Esophagus muscularis mucosa (tissue), 4 donors: ENCODE measurements around the gene ZCCHC13. TPM values are rescaled to one million over a fixed set of nuclear protein-coding genes. Genes with fewer than 3 reads are reported as not detected.
"Not testable (repeated sequence)": the region's sequence is repeated elsewhere in the genome, so short reads cannot be mapped to it uniquely, and the experiment has no call there.

ENCODE experiments used
- DNase-seq: peaks from one replicate; pipeline ENCODE4 v3.0.0-alpha.2; 2017; ENCODE audit errors: extremely low spot score
- H3K27ac ChIP-seq, 4 donors: fragments of 200-600 bp; sonication (generic); replicated peaks in 1 of 4; 1 replicate in 3 of 4; 2 replicates in 1 of 4; pipeline ENCODE4 v1.5.1; 2016 to 2019; ENCODE audit warnings: mild to moderate bottlenecking in 1 of 4
- H3K27me3 ChIP-seq, 4 donors: fragments of 200-600 bp; sonication (generic); one replicate each; pipeline versions ENCODE4 v1.5.1 to v1.6.0; 2016 to 2019
- H3K36me3 ChIP-seq, 4 donors: fragments of 200-600 bp; sonication (generic); one replicate each; pipeline ENCODE4 v1.5.1; 2016 to 2019
- H3K4me1 ChIP-seq, 4 donors: fragments of 200-600 bp; sonication (generic); one replicate each; pipeline ENCODE4 v1.5.1; 2016 to 2019
- H3K4me3 ChIP-seq, 4 donors: fragments of 200-600 bp; sonication (generic); 1 replicate in 2 of 4; 2 replicates in 2 of 4; pipeline ENCODE4 v1.5.1; 2016 to 2019; ENCODE audit warnings: mild to moderate bottlenecking in 4 of 4, moderate library complexity in 1 of 4
- H3K9me3 ChIP-seq, 4 donors: fragments of 200-600 bp; sonication (generic); 1 replicate in 3 of 4; 2 replicates in 1 of 4; pipeline ENCODE4 v1.5.1; 2016 to 2019
- EP300 ChIP-seq: sonication (generic); formaldehyde crosslinking; IDR thresholded peaks from one replicate; pipeline ENCODE4 v1.6.1; 2017; ENCODE audit warnings: antibody characterized with exemption
- POLR2A ChIP-seq: fragments of 450-650 bp; IDR thresholded peaks from one replicate; pipeline ENCODE4 v1.6.1; 2017; ENCODE audit warnings: antibody characterized with exemption, moderate library complexity, mild to moderate bottlenecking, low read depth
- POLR2AphosphoS5 ChIP-seq, 2 donors: sonication (generic); formaldehyde crosslinking; IDR thresholded peaks; one replicate each; pipeline ENCODE4 v1.6.1; 2017; ENCODE audit warnings: antibody characterized with exemption in 2 of 2
- WGBS: methylation state at CpG from one replicate; pipeline ENCODE4 v1.1.5; 2018; 5-methylcytosine and 5-hydroxymethylcytosine counted together
- intact Hi-C: fragments of 100-400 bp; cut with DNase I; formaldehyde crosslinking; loops from one replicate; pipeline ENCODE4 v1.15.1; 2023
- total RNA-seq, 4 donors: library from RNA; depleted of rRNA; stranded (reverse); fragments of >200 nt; gene quantifications; one replicate each; pipeline versions ENCODE4 v1.1.0 to v1.2.1, GENCODE V29; 2016
- TF ChIP-seq, protein P1 (sequence below), 3 experiments: fragments of 200-600 bp in 2 of 3; fragments of 450-650 bp in 1 of 3; sonication (generic) in 2 of 3; IDR thresholded peaks; one replicate each; pipeline ENCODE4 v1.5.1; 2017 to 2019; ENCODE audit warnings: antibody characterized with exemption in 3 of 3, mild to moderate bottlenecking in 2 of 3, moderate library complexity in 1 of 3

The ZCCHC13 gene
- not detected for total RNA-seq

DNA sequence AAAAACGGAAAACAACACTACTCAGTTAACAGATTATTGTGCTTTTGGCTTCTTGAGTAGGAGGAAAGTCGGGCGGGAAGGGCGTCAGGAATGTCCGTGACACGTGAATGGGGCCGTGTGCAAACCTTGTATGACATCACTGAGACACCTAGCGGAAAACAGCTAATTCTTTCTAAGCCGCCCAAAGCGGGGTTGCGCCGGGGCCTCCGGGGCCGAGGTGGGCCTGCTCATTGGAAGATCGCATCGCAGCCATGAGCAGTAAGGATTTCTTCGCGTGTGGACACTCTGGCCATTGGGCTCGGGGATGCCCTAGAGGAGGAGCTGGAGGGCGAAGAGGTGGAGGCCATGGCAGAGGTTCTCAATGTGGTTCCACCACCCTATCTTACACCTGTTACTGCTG, at the start of gene ZCCHC13:
Gene ZCCHC13, plus strand, starts transcription at position 165 of the 400 bp plus-strand sequence. Its CDS starts 87 bp downstream, at position 252.
- no peaks in the 10 kb centered on the region for H3K4me1 ChIP-seq
- intact Hi-C loops, result no loop called here
- no peaks in the 10 kb centered on the region for H3K36me3 ChIP-seq
- no peaks in the 10 kb centered on the region for H3K9me3 ChIP-seq
- no peak for DNase-seq
- no peak within 1 kb of the TSS for H3K27ac ChIP-seq
- H3K27me3 ChIP-seq, result no peaks in the 10 kb centered on the region
- no peak within 1 kb of the TSS for H3K4me3 ChIP-seq
- TF ChIP-seq, protein P1, sequence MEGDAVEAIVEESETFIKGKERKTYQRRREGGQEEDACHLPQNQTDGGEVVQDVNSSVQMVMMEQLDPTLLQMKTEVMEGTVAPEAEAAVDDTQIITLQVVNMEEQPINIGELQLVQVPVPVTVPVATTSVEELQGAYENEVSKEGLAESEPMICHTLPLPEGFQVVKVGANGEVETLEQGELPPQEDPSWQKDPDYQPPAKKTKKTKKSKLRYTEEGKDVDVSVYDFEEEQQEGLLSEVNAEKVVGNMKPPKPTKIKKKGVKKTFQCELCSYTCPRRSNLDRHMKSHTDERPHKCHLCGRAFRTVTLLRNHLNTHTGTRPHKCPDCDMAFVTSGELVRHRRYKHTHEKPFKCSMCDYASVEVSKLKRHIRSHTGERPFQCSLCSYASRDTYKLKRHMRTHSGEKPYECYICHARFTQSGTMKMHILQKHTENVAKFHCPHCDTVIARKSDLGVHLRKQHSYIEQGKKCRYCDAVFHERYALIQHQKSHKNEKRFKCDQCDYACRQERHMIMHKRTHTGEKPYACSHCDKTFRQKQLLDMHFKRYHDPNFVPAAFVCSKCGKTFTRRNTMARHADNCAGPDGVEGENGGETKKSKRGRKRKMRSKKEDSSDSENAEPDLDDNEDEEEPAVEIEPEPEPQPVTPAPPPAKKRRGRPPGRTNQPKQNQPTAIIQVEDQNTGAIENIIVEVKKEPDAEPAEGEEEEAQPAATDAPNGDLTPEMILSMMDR (IDR thresholded peaks at IDR 0.05), result no peak
- no peak for TF ChIP-seq EP300
- no peak for TF ChIP-seq POLR2AphosphoS5 (IDR thresholded peaks at IDR 0.05)
- TF ChIP-seq POLR2A, result no peak
- 91% methylated on average over 20 of the region's 20 CpGs for WGBS

DNA sequence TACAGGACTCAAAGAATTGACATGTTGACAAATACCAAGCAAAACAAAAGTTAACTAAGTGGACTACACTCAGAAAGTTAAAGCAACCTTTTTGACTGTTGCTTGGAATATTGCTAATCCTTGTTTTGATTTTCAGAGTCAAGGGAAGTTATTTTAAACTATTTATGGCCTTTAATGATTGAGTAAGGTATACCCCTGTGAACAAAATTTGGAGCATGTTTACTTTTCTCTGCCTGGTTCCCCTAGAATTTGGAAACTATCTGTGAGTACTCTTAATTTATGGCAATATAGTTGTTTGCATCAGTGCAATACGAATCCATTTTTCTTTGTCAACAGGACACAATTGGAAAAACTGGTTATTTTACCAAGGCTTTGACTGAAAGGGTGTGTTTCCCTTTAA, 45.9 kb upstream of the ZCCHC13 start:
- H3K4me3 ChIP-seq, H3K9me3 ChIP-seq, H3K4me1 ChIP-seq, H3K27ac ChIP-seq, DNase-seq, H3K27me3 ChIP-seq, intact Hi-C loops: not testable (repeated sequence)
- H3K36me3 ChIP-seq, result peaks cover 0 to 21% (median 12%) of the 10 kb centered on the region in 4 donors
- WGBS, result 67% methylated on average over 1 of the region's 1 CpG

DNA sequence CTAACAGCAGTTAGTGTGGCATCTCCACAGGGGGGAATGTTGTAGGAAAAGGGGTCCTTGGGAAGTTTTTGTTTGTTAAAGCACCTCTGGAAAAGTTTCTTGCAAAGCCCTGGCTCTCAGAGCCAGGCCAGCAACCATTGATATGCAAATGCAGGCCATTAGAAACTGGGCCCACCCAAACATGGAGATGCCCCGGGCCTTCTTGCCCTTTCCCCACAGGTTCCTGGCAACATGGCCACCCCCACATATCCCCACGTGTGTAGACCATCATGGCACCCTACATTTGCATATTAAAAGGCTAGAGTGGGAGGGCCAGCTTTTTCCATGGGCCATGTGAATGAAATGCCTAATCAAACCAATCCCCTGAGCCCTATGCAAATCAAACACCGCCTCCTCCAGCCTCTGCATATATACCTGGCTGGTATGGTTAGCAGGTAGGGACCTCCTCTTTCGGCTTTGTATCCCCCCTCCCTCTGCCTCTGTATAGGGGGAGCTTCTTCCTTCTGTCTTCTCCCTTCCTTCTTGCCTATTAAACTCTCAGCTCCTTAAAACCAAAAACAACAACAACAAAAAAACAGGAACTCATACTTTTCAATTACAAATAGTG, 44.0 kb upstream of the ZCCHC13 start:
- H3K9me3 ChIP-seq, result no peaks in the 10 kb centered on the region
- TF ChIP-seq EP300 (no peak), POLR2A (no peak), POLR2AphosphoS5 (IDR thresholded peaks at IDR 0.05) (no peak)
- TF ChIP-seq, protein P1 (IDR thresholded peaks at IDR 0.05), result no peak
- H3K4me3 ChIP-seq, result no peak overlapping the region
- intact Hi-C loops, result no loop called here
- no peak for DNase-seq
- no peaks in the 10 kb centered on the region for H3K27me3 ChIP-seq
- peaks cover 0 to 5% (median 0%) of the 10 kb centered on the region in 4 donors for H3K4me1 ChIP-seq
- no peak overlapping the region for H3K27ac ChIP-seq
- 57% methylated on average over 4 of the region's 4 CpGs for WGBS
- H3K36me3 ChIP-seq, result peaks cover 0 to 22% (median 14%) of the 10 kb centered on the region in 4 donors

DNA sequence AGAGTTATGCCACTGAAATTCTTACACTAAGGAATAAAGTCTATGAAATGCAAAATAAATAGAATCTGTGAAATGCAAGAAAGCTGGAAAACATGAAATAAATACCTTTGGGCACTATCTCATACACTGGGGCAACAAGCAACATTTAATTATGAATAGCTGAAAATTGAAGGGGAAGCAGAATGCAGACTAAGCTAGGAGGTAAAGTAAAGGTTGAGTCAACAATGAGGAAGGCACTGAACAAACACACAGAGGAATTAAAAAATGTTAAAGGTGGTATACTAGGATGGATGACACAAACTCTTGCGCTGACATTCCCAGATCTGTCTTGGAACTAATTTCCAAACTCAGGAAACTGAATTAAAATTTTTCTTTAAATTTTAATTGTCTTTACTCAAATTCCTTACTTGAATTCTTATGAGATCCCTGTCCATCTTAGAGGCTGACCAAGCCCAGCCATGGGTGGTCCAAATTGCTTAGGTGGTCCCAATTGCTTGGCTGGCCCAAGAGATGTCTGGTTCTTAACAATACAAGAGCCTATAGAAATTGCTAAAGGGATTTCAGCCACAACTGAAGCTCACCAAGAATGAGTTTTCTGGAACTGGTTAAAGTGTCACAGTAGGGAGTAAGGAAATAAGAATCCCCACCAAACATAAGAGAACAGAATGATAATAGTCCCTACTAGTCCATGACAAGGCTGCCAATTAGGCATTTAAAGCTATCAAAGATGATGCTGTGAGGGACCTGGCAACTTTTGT, 41.3 kb upstream of the ZCCHC13 start:
- Histone ChIP-seq H3K27me3 (no peaks in the 10 kb centered on the region), H3K36me3 (peaks cover 0 to 22% (median 14%) of the 10 kb centered on the region in 4 donors), H3K4me3 (no peak overlapping the region), H3K4me1 (no peaks in the 10 kb centered on the region), H3K27ac (no peak overlapping the region), H3K9me3 (no peaks in the 10 kb centered on the region)
- 76% methylated on average over 1 of the region's 1 CpG for WGBS
- intact Hi-C loops, result no loop called here
- TF ChIP-seq POLR2A (no peak), EP300 (no peak), POLR2AphosphoS5 (IDR thresholded peaks at IDR 0.05) (no peak)
- TF ChIP-seq, protein P1 (IDR thresholded peaks at IDR 0.05), result no peak
- DNase-seq, result no peak

DNA sequence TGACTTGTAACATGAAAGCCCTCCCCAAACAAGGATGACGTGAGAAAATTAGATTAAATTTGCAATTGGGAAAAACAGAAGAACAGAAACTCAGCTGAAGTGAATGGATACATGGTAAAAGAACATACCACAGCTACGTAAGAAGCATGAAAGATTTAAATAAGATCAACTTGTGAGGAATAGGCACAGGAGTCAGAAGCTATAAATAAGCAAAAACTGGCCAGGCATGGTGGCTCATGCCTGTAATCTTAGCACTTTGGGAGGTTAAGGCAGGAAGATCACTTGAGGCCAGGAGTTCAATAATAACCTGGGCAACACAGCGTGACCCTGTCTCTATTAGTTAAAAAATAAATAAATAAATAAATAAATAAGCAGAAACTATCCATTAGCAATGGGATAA, 33.6 kb upstream of the ZCCHC13 start:
- DNase-seq, result no peak
- Histone ChIP-seq H3K36me3 (peaks cover 0 to 38% (median 10%) of the 10 kb centered on the region in 4 donors), H3K4me1 (no peaks in the 10 kb centered on the region), H3K4me3 (no peak overlapping the region), H3K27ac (no peak overlapping the region), H3K9me3 (no peaks in the 10 kb centered on the region), H3K27me3 (no peaks in the 10 kb centered on the region)
- WGBS, result 70% methylated on average over 3 of the region's 3 CpGs
- intact Hi-C loops, result no loop called here
- TF ChIP-seq POLR2A, result no peak
- TF ChIP-seq EP300, result no peak
- no peak for TF ChIP-seq POLR2AphosphoS5 (IDR thresholded peaks at IDR 0.05)
- TF ChIP-seq, protein P1 (IDR thresholded peaks at IDR 0.05), result no peak
